GM12864 (cell line): Measurements from ENCODE around the gene DHRS12.

ENCODE experiments used
- DNase-seq: peaks from one replicate; pipeline ENCODE4 v3.0.0-alpha.2; 2011; ENCODE audit warnings: low read depth
- H3K4me3 ChIP-seq: 2 replicates; pipeline ENCODE4 v1.5.1; 2011; ENCODE audit warnings: mild to moderate bottlenecking, low read depth, low read length, control low read depth
- CTCF ChIP-seq: IDR thresholded peaks from 2 replicates; pipeline ENCODE4 v1.5.1; 2011; ENCODE audit warnings: low read depth, mild to moderate bottlenecking, moderate library complexity, low read length, control low read depth, inconsistent platforms; ENCODE audit errors: missing control alignments

The DHRS12 gene

DNA sequence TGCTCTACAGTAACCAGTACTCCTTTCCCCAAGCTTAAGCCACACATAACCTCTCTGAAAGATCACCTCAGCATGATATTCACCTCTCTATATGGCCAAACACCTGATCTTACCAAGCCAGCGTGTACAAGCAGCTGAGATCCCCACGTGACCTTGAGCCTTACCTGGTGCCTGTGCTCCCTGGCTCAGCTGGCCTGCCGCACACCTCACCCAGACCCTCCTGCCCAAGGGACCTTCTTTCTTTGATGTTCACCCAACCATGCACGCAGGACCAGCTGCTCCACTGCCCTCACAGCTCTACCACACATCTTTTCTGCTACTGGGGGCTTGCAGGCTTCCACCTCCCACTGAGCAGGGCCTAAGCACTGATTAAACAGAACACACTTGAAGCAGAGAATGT is 9.0 kb downstream of the DHRS12 start:
- TF ChIP-seq CTCF = no peak
- no peak for DNase-seq
- H3K4me3 ChIP-seq = no peak overlapping the region

GRCh38 chr13:51793570-51794271 is 10.2 kb downstream of the DHRS12 start:
- no peak for DNase-seq
- H3K4me3 ChIP-seq = no peak overlapping the region
- TF ChIP-seq CTCF = no peak

DNA sequence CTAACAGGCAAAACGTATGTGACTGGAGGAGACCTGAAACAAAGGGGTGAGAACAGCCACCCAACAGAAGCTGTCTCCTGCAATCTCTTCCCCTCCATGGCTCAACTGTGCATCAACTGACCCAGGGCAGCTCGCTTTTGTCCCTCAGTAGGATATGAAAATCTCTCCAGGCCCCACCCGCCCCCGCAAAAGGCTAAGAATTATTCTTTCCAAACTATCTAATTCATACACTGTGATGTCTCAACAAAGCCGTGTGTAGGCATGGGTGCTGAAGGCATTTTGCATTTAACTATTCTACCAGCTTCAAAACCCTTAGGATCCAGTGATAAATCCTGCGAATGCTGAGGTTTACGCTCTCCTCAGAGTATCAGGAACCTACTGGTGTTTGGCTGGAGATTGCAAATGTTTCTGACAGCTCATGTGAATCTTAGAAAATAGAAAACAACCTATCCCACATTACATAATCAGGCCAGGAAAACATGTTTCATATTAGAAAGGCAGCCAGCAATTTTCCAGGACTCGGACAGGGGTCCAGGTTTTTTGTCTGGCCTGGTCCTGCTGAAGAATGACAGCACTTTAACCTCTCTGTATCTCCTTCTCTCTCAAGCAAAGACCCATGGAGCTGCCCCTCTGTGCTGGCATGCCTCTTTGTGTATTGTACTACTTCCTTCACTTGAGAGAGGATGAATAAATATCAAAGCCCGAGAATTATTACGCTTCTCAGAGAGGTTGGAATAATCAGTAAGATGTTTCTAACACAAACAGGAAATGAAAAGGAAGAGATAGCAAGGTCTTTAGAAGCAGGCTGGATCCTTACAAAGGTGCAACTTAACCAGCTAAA is 17.3 kb downstream of the DHRS12 start:
- no peak for TF ChIP-seq CTCF
- no peak overlapping the region for H3K4me3 ChIP-seq
- no peak for DNase-seq

- no peak overlapping the region for H3K4me3 ChIP-seq
- no peak for TF ChIP-seq CTCF
- no peak for DNase-seq
Measured at GRCh38 chr13:51785712-51786424, 18.1 kb downstream of the DHRS12 start.

GRCh38 chr13:51784097-51784496 is 19.9 kb downstream of the DHRS12 start:
- TF ChIP-seq CTCF = no peak
- no peak for DNase-seq

GRCh38 chr13:51783428-51784094 is 20.4 kb downstream of the DHRS12 start:
- no peak for TF ChIP-seq CTCF
- no peak for DNase-seq
- no peak overlapping the region for H3K4me3 ChIP-seq

More at GRCh38 chr13:51784097-51784496, 19.9 kb downstream of the DHRS12 start:
- no peak overlapping the region for H3K4me3 ChIP-seq
